ENCODE results near the gene ALKBH4.

Gene ALKBH4

DNA sequence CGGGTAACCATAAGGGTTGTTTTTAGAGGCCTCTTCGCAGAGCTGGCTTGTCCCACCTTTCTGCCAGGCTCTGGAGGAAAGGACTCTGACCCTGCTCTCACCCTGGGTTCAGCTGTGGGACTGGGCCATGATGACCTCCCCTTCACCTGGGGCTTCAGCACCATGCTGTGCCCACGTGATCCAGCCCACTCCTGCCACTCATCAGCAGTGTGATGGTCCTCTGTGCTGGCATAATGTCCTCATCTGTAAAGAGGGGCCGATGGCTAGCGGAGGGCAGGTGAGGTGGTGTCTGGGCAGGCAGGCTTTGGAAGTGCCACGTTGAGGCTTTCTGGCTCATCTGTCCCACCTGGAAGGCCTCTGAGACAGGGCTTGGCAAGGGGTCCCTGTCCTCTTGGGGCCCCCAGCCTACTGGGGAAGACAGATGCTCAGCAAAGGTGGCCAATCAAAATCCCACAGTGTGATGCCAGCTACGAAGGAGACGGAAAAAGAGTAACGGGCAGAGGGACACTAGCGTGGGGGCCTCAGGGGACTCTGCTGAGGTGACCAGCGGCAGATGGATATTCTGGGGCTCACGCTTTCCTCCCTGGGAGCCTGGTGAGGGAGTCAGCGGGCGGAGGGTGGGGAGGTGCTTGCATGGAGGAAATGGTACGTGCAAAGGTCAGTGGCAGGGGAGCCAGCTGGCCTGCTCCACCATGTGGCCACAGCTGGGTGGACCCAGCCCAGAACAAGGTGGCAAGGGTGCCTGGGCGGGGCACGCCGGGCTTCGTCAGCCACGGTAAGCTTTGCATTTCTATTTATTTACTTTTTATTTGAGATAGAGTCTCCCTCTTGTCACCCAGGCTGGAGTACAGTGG, 5.5 kb upstream of the ALKBH4 start:
- TF ChIP-seq, protein P1, sequence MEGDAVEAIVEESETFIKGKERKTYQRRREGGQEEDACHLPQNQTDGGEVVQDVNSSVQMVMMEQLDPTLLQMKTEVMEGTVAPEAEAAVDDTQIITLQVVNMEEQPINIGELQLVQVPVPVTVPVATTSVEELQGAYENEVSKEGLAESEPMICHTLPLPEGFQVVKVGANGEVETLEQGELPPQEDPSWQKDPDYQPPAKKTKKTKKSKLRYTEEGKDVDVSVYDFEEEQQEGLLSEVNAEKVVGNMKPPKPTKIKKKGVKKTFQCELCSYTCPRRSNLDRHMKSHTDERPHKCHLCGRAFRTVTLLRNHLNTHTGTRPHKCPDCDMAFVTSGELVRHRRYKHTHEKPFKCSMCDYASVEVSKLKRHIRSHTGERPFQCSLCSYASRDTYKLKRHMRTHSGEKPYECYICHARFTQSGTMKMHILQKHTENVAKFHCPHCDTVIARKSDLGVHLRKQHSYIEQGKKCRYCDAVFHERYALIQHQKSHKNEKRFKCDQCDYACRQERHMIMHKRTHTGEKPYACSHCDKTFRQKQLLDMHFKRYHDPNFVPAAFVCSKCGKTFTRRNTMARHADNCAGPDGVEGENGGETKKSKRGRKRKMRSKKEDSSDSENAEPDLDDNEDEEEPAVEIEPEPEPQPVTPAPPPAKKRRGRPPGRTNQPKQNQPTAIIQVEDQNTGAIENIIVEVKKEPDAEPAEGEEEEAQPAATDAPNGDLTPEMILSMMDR (IDR thresholded peaks at IDR 0.05; ENCODE audit: low read depth, low read length), result no peak
- DNase-seq (ENCODE audit: extremely low read depth, low read depth), result no peak

DNA sequence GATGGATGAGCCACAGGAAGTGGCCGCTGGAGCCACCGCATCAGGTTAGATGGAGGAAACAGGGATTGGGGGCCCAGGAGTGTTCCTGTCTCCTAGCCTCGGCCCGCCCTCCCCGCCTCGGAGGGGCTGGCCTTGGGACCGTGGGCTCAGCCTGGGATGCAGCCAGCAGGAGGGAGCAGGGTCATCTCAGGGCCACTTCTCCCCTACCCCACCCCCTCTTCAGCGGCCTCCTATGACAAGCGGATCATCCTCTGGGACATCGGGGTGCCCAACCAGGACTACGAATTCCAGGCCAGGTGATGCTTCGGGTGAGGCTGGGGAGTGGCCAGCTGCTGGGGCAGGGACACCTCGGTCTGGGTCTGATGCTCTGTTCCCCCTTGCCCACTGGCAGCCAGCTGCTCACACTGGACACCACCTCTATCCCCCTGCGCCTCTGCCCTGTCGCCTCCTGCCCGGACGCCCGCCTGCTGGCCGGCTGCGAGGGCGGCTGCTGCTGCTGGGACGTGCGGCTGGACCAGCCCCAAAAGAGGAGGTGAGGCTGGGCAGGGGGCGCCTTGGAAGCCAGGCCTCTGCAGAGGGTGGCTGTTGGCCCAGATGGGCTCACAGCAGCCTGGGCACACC, 4.8 kb upstream of the ALKBH4 start:
- TF ChIP-seq, protein P1 (IDR thresholded peaks at IDR 0.05; ENCODE audit: low read depth, low read length), result no peak

DNA sequence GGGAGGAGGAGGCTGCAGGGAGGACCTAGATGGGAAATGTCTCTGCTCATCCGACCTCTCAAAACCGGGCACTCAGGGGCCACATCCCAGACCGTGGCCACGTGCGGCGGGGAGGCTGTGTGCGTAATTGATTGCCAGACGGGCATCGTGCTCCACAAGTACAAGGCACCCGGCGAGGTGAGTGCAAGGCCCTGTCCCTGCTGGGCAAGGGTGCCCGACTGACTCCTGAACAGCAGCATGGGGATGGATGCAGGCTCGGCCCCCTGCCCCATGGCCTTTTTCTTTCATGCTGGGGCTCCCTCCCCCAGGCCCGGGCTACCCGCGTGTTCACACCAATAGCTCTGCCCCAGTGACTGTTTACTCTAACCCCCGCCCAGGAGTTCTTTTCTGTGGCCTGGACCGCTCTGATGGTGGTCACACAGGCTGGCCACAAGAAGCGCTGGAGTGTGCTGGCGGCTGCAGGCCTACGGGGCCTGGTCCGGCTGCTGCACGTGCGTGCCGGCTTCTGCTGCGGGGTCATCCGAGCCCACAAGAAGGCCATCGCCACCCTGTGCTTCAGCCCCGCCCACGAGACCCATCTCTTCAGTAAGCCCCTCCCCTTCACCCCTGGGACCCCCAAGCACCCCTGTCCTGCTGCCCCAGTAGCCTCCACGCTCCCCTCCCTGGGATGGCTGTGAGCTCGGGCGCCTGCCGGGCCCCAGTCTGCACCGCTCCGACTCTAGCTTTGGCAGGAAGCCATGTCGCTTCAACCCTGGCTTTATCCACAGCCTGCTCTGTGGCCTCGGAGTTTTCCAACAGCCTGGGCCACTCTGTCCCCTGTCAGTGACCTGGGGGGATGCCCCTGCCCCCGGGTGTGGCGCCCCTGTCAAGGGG, 4.1 kb upstream of the ALKBH4 start:
- TF ChIP-seq, protein P1 (IDR thresholded peaks at IDR 0.05; ENCODE audit: low read depth, low read length), result no peak
- no peak for DNase-seq (ENCODE audit: extremely low read depth, low read depth)

More for the DNA sequence above, 4.8 kb upstream of the ALKBH4 start:
- no peak for DNase-seq (ENCODE audit: extremely low read depth, low read depth)

DNA sequence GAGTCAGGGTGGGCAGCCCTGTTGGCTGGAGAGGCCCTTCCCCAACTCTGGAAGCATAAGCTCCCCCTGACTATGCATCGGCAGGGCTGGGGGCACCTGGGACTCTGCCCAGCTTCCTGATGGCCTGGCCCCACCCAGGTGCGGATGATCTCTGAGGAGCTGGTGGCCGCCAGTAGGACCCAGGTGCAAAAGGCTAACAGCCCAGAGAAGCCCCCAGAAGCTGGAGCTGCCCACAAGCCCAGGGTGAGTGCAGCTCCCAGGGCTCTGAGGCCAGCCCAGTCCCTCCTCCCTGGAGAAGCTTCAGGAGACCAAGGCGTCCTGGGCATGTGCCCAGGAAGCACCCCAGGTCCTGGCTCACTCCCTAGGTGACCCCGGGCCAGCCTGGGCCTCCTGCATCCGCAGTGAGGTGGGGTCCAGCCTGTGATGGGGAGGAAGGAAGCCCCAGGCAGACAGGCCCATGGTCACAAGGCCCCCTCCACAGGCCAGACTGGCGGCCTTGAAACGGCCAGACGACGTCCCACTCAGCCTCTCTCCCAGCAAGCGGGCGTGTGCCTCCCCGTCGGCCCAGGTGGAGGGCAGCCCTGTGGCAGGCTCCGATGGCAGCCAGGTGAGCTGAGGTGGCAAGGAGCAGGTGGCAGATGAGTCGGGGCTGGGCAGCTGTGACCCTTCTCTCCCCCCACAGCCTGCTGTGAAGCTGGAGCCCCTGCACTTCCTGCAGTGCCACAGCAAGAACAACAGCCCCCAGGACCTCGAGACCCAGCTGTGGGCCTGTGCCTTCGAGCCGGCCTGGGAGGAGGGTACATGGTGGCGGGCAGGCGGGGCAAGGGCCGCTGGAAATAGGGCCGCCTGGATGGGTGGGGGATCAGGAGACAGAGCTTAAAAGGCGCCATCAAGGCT, 3.2 kb upstream of the ALKBH4 start:
- DNase-seq (ENCODE audit: extremely low read depth, low read depth), result no peak
- TF ChIP-seq, protein P1 (IDR thresholded peaks at IDR 0.05; ENCODE audit: low read depth, low read length), result no peak

DNA sequence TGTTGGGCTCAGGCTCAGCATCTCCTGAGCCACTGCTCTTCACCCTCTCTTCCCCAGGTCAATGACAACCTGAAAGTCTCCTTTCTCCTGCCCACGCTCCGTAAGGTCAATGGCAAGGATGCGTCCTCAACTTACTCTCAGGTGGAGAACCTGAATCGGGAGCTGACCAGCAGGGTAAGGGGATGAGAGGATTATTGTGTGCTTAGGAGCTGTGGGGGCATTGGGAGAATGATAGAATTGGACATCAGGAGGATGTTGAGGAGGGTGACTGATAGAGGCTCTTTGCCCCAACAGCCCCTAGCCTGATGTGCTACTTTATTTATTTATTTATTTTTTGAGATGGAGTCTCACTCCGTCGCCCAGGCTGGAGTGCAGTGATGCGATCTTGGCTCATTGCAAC, 1.4 kb upstream of the ALKBH4 start:
- TF ChIP-seq, protein P1 (IDR thresholded peaks at IDR 0.05; ENCODE audit: low read depth, low read length), result no peak
- no peak for DNase-seq (ENCODE audit: extremely low read depth, low read depth)

DNA sequence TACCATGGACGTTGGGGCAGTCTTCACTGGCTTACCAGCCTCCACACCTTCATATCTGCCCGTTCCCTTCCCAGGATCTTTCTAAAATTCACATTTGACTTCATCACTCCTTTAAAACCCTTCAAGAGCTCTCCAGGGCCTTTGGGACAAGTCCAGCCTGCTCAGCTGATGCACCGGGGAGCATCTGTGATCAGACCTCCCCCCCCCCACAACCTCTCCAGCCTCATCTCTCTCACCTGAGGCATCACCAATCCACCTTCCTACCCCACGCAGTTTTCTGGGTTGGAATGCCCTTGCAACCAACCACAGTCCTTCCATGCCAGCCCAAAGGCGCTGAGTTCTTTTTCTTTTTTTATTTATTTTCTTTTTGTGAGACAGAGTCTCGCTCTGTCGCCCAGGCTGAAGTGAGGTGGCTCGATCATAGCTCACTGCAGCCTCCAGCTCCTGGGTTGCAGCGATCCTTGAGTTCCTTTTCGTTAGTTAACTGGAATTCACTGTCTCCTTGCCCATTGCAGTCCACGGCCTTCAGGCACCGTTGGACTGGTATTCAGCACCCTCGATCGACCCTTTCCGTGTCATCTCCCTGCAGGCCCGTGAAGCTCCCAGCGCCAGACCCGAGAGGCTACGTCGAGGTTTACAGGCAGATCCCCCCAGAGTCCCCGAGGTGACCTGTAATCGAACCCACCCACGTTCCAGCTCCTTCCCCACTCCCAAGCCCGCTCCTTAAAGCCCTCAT, 654 bp downstream of the ALKBH4 start:
- DNase-seq (ENCODE audit: extremely low read depth, low read depth), result no peak
- TF ChIP-seq, protein P1 (IDR thresholded peaks at IDR 0.05; ENCODE audit: low read depth, low read length), result no peak

Measured in AG09319 (cell line).